Measurements from ENCODE around the gene DNAJB1. TPM values are rescaled to one million over a fixed set of nuclear protein-coding genes. Genes with fewer than 3 reads are reported as not detected.

DNAJB1 gene
- total RNA-seq, 2 experiments from 2014 or later, result 48.1 to 49.5 TPM

DNA sequence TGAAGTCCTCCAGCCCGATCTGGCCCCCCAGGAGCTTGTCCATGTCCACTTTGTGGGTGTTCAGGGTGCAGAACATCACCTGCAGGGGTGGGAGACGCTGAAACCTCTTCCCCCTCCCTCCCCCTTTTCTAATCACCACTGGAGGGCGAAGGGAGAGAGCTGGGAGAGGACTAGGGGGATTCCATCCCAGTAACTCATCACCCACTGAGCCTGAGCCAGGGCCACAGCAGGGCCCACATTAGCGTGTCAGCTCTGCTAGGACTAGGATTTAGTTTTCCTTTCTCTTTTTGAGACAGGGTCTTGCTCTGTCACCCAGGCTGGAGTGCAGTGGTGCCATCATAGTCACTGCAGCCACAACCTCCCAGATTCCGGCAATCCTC, 37.5 kb downstream of the DNAJB1 start:
- Mint-ChIP-seq H3K4me3 (no peak overlapping the region), H3K4me1 (ENCODE audit: low read depth) (peaks cover 8% of the 10 kb centered on the region), H3K9me3 (no peaks in the 10 kb centered on the region), H3K27ac (no peak overlapping the region), H3K27me3 (ENCODE audit: low read depth) (no peaks in the 10 kb centered on the region), H3K36me3 (ENCODE audit: low read depth) (peaks cover 3% of the 10 kb centered on the region)
- DNase-seq, result no peak
- CTCF ChIA-PET, result interaction anchor here (0.6 to 7.6 kb wide), 27 partner anchors 8 to 344 kb away, joined by 3 to 55 read pairs (median 3); partner anchors contain the start of genes ADGRE5, ASF1B, GIPC1 and PKN1
- intact Hi-C loops (cut with micrococcal nuclease), result loop anchor here (2.0 kb wide), 1 partner anchor 282 kb away; no protein-coding TSS in a partner anchor

DNA sequence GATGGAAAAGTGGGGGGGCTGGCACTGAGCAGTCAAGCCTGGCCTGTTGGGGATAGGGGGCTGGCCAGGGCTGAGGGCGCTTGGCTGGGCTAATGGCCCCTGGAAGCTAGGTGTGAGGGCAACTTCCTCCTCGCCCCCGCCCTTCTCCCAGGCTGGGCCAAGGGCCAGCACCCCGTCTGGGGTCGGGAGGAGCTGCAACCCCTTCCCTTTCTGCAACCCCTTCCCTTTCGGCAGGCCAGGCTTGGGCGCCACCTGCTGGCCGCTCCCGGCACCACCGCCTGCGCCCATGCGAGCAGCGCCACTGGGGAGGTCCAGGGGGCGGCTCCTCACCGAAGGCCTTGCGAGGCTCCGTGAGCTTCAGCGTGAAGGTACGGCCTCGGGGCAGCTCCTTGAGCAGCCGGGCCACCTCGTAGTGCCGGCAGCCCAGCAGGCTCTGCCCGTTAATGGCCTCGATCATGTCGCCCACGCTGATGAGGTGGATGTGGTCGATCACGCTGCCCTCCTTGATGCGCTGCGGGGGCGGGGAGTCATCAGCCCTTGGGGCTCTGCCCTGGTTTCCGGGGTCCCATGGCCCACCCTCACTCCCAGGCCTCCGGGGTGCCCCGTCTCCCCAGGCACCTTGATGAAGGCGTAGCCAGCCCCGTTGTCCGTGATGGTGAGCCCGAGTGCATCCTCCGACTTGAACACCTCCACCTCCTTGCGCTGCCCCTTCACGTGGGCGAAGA, 38.1 kb downstream of the DNAJB1 start:
- CTCF ChIA-PET, result interaction anchor here (0.6 to 7.6 kb wide), 27 partner anchors 9 to 343 kb away, joined by 3 to 55 read pairs (median 3); partner anchors contain the start of genes ADGRE5, ASF1B, GIPC1 and PKN1
- Mint-ChIP-seq H3K4me1 (ENCODE audit: low read depth) (peaks cover 12% of the 10 kb centered on the region), H3K4me3 (no peak overlapping the region), H3K27ac (no peak overlapping the region), H3K9me3 (no peaks in the 10 kb centered on the region), H3K27me3 (ENCODE audit: low read depth) (peaks cover 3% of the 10 kb centered on the region), H3K36me3 (ENCODE audit: low read depth) (peaks cover 3% of the 10 kb centered on the region)
- intact Hi-C loops (cut with micrococcal nuclease), result loop anchor here (2.0 kb wide), 1 partner anchor 281 kb away; no protein-coding TSS in a partner anchor
- DNase-seq, result peak; percentile 74

DNA sequence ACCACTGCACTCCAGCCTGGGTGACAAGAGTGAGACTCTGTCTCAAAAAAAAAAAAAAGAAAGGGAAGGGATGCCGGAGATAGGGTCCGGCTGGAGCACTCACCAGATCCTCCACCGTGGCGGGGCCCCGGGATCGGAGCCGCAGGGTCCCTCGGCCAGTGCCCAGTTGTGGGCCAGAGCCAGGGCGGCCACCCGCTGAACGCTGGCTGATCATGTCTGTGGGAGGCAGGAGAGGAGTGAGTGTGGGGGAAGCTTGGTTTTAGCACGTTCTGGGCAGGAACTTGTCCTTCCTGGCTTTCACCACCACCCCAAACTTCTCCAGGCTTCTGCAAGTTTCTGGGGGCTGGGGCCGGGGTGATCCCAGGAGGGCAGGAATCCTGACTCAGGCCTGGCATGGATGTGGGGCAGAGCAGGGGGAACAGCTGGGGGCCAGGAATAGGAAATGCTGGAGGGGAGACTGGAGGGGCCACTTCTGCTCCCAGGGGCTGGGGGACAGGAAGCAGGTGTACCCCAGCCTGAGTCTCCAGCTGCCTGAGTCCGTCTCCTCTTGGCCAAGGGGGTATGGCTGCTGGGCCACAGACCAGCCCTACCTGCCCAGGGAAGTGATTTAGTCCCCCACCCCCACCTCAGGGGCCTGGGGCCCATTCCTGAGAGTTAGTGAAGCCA, 38.8 kb downstream of the DNAJB1 start:
- H3K36me3 Mint-ChIP-seq (ENCODE audit: low read depth), result peaks cover 3% of the 10 kb centered on the region
- H3K4me1 Mint-ChIP-seq (ENCODE audit: low read depth), result peaks cover 17% of the 10 kb centered on the region
- H3K27ac Mint-ChIP-seq, result no peak overlapping the region
- intact Hi-C loops (cut with micrococcal nuclease), result no loop called here
- H3K4me3 Mint-ChIP-seq, result no peak overlapping the region
- H3K27me3 Mint-ChIP-seq (ENCODE audit: low read depth), result peaks cover 9% of the 10 kb centered on the region
- no peaks in the 10 kb centered on the region for H3K9me3 Mint-ChIP-seq
- CTCF ChIA-PET, result interaction anchor here (0.6 to 7.6 kb wide), 21 partner anchors 9 to 1173 kb away, joined by 3 to 55 read pairs (median 3); partner anchors contain the start of genes ADGRE5, GIPC1 and PKN1
- DNase-seq, result no peak

- Mint-ChIP-seq H3K4me1 (ENCODE audit: low read depth) (peaks cover 22% of the 10 kb centered on the region), H3K27me3 (ENCODE audit: low read depth) (peaks cover 13% of the 10 kb centered on the region), H3K9me3 (no peaks in the 10 kb centered on the region), H3K36me3 (ENCODE audit: low read depth) (peaks cover 3% of the 10 kb centered on the region), H3K4me3 (no peak overlapping the region), H3K27ac (no peak overlapping the region)
- intact Hi-C loops (cut with micrococcal nuclease), result no loop called here
- no peak for DNase-seq
- CTCF ChIA-PET, result interaction anchor here (0.6 to 7.6 kb wide), 4 partner anchors 22 to 116 kb away, joined by 3 to 55 read pairs (median 7); partner anchors contain the start of gene PKN1
Measured at GRCh38 chr19:14478113-14478545, 40.1 kb downstream of the DNAJB1 start.

DNA sequence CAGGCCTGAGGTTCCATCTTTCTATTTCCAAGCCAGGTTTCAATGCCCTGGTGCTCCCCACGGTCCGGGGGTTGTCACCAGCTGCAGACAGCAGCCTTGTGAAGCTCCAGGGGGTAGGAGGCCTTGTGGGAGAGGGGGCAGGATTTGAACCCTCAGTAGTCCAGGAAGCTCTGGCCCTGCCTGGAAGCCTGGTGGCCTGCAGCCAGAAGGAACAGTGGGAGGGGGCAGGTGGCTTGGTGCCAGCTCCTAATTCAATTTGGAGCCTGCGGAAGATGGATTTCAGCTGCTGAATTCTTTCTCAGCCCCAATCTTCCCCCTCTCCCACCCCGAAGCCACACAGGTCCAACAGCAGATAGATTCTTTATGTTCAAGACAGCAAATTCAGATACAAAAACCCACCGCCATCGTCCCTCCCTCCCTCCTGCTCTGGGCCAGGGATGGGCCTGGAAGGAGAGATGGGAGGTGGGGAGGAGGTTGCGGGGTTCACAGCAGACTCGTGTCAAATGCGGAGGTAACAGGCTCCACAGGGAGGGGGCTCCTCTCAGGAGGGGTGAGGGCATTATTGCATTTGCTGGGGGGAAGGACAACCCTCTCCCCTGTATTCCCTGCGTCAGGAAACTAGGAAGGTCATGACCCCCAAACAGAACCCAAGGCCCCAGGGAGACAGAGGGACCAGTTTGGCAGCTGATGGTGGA, 40.6 kb downstream of the DNAJB1 start:
- intact Hi-C loops (cut with micrococcal nuclease), result no loop called here
- Mint-ChIP-seq H3K27ac (no peak overlapping the region), H3K4me3 (no peak overlapping the region), H3K4me1 (ENCODE audit: low read depth) (peaks cover 27% of the 10 kb centered on the region), H3K27me3 (ENCODE audit: low read depth) (peaks cover 19% of the 10 kb centered on the region), H3K9me3 (no peaks in the 10 kb centered on the region), H3K36me3 (ENCODE audit: low read depth) (peaks cover 3% of the 10 kb centered on the region)
- DNase-seq, result no peak
- CTCF ChIA-PET, result interaction anchor here (0.6 to 7.6 kb wide), 4 partner anchors 21 to 116 kb away, joined by 3 to 55 read pairs (median 7); partner anchors contain the start of gene PKN1

GRCh38 chr19:14476673-14477401, 41.4 kb downstream of the DNAJB1 start:
- H3K27ac Mint-ChIP-seq, result no peak overlapping the region
- CTCF ChIA-PET, result interaction anchor here (1.8 to 7.6 kb wide), 2 partner anchors 46 to 115 kb away, joined by 10 to 55 read pairs; partner anchors contain the start of gene PKN1
- H3K4me1 Mint-ChIP-seq (ENCODE audit: low read depth), result peaks cover 29% of the 10 kb centered on the region
- peaks cover 19% of the 10 kb centered on the region for H3K27me3 Mint-ChIP-seq (ENCODE audit: low read depth)
- peaks cover 3% of the 10 kb centered on the region for H3K36me3 Mint-ChIP-seq (ENCODE audit: low read depth)
- intact Hi-C loops (cut with micrococcal nuclease), result no loop called here
- no peak for DNase-seq
- H3K4me3 Mint-ChIP-seq, result no peak overlapping the region
- no peaks in the 10 kb centered on the region for H3K9me3 Mint-ChIP-seq

DNA sequence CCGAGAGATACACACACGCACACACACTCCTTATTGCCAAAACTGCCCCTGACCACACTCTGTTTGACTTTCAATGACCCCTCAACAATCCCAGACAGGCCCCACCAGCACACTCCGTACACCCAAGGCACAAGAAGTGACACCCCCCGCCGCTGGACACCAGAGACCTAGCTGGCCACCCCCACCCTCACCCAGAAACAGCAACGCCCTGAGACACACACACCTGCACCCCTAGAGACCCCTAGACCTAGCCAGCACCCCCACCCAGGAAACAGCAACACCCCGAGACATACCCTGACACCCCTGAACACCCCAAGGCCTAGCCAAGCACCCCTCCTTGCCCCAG, 41.9 kb downstream of the DNAJB1 start:
- Mint-ChIP-seq H3K9me3 (no peaks in the 10 kb centered on the region), H3K36me3 (ENCODE audit: low read depth) (peaks cover 3% of the 10 kb centered on the region), H3K4me3 (no peak overlapping the region), H3K27me3 (ENCODE audit: low read depth) (peaks cover 19% of the 10 kb centered on the region), H3K4me1 (ENCODE audit: low read depth) (peaks cover 31% of the 10 kb centered on the region), H3K27ac (no peak overlapping the region)
- CTCF ChIA-PET, result no interaction called here
- no peak for DNase-seq
- intact Hi-C loops (cut with micrococcal nuclease), result no loop called here

- DNase-seq, result peak; percentile 78
- CTCF ChIA-PET, result interaction anchor here (0.6 to 1.0 kb wide), 2 partner anchors 9 to 435 kb away, joined by 3 to 5 read pairs; no protein-coding TSS in a partner anchor
- H3K27me3 Mint-ChIP-seq (ENCODE audit: low read depth), result peaks cover 19% of the 10 kb centered on the region
- H3K27ac Mint-ChIP-seq, result no peak within 1 kb of the TSS
- no peaks in the 10 kb centered on the region for H3K9me3 Mint-ChIP-seq
- peaks cover 3% of the 10 kb centered on the region for H3K36me3 Mint-ChIP-seq (ENCODE audit: low read depth)
- H3K4me1 Mint-ChIP-seq (ENCODE audit: low read depth), result peaks cover 31% of the 10 kb centered on the region
- no peak within 1 kb of the TSS for H3K4me3 Mint-ChIP-seq
- intact Hi-C loops (cut with micrococcal nuclease), result loop anchor here (1.0 to 2.0 kb wide), 2 partner anchors 119 to 339 kb away; partner anchors contain the start of gene ASF1B
Measured at GRCh38 chr19:14475251-14476073, 42.7 kb downstream of the DNAJB1 start, which contains the start of gene PTGER1. Gene PTGER1 (minus strand): TSS chr19:14475354. CDS start chr19:14474320, 1,034 bp downstream.

GRCh38 chr19:14474827-14475226, 43.4 kb downstream of the DNAJB1 start:
- Mint-ChIP-seq H3K4me3 (no peak overlapping the region), H3K36me3 (ENCODE audit: low read depth) (peaks cover 4% of the 10 kb centered on the region), H3K27ac (no peak overlapping the region), H3K9me3 (no peaks in the 10 kb centered on the region), H3K4me1 (ENCODE audit: low read depth) (peaks cover 31% of the 10 kb centered on the region), H3K27me3 (ENCODE audit: low read depth) (peaks cover 19% of the 10 kb centered on the region)
- intact Hi-C loops (cut with micrococcal nuclease), result loop anchor here (1.0 to 5.0 kb wide), 4 partner anchors 119 to 593 kb away; partner anchors contain the start of genes ADGRL1 and ASF1B
- no peak for DNase-seq
- CTCF ChIA-PET, result interaction anchor here (0.6 to 1.0 kb wide), 4 partner anchors 10 to 1298 kb away, joined by 3 to 5 read pairs (median 4); no protein-coding TSS in a partner anchor

- H3K27me3 Mint-ChIP-seq (ENCODE audit: low read depth), result peaks cover 19% of the 10 kb centered on the region
- peaks cover 31% of the 10 kb centered on the region for H3K4me1 Mint-ChIP-seq (ENCODE audit: low read depth)
- H3K4me3 Mint-ChIP-seq, result no peak overlapping the region
- intact Hi-C loops (cut with micrococcal nuclease), result loop anchor here (2.0 to 5.0 kb wide), 4 partner anchors 113 to 592 kb away; partner anchors contain the start of genes ADGRL1 and ASF1B
- no peak for DNase-seq
- H3K9me3 Mint-ChIP-seq, result no peaks in the 10 kb centered on the region
- CTCF ChIA-PET, result interaction anchor here (0.7 to 3.5 kb wide), 2 partner anchors 43 to 1297 kb away, joined by 3 to 24 read pairs; partner anchors contain the start of gene PKN1
- H3K27ac Mint-ChIP-seq, result no peak overlapping the region
- peaks cover 4% of the 10 kb centered on the region for H3K36me3 Mint-ChIP-seq (ENCODE audit: low read depth)
Measured at GRCh38 chr19:14473978-14474578, 44.1 kb downstream of the DNAJB1 start.
